HG03432 (cell line): ENCODE measurements around the gene TFAP2D.

ENCODE experiments used
- ATAC-seq: cut with Tn5 transposase; IDR thresholded peaks from one replicate; pipeline ENCODE4 v1.9.1; 2021; ENCODE audit warnings: mild to moderate bottlenecking, moderate library complexity; ENCODE audit not compliant: unreplicated experiment

Gene TFAP2D

DNA sequence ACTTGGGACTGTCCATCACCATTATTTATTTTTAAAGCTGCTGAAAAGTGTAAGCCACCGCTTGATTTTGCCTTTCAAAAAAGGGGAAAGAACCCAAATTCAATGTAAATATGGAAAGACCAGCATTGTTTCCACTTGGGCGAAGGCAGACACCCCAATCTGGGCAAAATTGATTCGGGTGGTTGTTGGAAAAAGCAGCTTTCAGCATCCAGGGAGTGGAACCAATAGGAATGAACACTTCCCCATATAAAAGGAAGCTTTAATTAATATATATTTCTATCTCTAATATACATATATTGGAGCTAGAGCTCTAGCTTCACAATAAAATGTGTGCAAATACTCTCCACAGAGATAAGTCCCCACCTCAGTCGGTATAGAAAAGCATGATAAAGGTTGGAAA lies at the start of gene TFAP2D:
TSS of gene TFAP2D (plus strand) at position 301 of the 400 bp plus-strand sequence. CDS start 530 bp downstream, outside the sequence.
- no peak for ATAC-seq

DNA sequence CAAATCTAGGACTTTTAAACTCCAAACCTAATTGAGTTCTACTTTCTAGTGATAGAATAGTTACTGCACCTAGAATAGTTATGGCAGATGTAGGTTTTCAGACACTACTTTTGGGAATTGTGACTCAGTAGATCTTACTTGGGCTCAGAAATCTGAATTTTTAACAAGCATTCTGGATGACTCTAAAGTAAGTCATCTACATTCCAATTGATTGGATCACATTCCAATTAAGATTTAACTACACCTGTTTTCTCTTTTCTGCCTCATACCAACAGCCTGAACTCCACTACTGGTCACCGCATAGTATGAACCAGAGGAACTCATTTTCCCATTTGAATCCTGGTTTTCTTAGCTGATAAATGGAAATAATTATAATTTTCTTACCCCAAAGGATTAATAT lies 49.5 kb upstream of the TFAP2D start:
- ATAC-seq = no peak

DNA sequence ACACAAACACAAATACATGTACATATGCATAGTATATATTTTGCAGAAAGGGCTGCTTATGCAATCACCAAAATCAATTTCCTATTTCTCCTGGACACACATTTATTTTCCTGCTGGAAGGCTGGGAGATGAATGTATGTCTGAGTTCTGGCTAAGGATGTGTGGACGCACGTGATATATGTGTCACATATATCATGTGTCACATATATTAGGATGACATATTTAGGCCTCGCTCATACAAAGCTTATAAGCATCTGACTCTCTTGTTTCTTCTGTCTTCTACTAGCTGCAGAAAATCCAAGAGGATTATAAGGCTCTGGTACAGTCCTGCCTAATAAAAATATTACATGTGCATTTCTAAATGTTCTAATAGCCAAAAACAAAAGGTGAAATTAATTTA lies 47.2 kb upstream of the TFAP2D start:
- ATAC-seq = no peak

DNA sequence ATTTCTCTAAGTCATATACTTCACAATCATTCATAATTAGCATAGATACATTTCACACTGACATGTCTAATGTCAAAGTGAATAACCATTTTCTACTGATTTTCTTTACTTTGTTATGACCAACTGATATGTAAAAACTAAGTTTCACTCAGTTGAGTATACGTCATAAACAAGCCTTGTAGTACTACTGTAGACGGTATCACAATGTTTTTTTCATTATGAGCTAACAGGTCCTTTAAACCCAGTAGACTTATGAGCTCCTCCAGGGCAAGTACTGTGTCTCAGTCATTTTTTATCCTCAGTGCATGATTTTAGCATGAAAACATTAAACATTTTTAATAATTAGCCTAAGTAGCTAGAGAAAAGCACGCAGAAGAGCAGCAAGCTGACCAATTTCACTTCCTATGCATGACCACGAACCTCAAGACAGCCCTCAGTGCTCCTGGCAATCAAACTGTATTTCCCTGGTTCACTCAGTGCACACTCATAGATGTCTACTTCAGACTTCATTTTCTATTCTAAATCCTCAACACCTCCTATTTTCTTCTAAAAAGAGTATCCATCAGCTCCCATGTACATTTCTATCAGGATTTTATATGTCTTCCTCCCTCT lies 32.0 kb upstream of the TFAP2D start:
- peak; percentile 69 for ATAC-seq

DNA sequence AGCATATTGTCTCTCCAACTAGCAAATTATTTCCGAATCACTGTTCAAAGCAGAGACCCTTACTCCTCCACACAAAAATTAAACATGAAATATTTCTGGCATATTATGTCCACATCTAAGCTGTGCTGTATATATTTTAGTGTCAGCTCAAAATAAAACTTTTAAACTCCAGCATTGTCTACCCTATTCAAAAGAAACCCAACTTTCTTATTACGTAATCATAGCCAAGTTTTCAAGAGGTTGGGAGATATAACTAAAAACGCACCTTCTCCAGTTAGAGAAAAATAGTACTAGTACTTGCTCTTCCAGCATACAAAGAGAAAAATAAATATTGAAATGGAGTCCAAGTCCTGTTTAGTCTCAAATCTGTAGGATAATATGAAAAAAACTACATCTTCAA lies 24.1 kb upstream of the TFAP2D start:
- no peak for ATAC-seq

DNA sequence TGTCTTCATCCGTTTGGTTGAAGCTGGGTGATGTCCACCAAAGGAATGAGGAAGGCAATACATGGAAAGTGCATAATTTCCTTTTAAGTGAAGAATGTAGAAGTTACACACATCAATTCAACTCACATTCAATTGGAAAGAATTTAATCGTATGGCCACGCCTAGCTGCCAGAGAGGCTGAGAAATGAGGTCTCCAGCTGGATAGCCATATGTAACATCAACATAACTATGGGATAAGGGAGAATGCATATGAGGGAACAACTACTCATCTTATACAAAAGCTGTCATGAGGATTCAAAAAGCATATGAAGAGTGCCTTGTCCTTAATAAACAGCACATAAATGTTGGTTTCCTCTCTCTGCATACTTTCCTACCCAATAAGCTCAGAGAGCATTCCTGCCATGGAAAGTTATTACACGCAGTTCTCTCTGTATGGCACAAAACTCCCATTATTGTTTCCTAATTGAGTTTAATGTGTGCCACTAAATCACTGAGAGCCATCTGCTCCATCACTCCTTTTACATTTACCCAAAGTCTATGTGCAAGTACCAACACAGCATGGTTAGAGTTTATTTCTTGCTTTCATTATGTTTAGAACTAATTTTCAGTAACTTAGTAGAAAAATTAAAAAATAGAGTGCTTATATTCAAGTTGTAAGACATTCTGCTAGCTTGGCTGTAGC lies 21.4 kb upstream of the TFAP2D start:
- ATAC-seq = no peak

DNA sequence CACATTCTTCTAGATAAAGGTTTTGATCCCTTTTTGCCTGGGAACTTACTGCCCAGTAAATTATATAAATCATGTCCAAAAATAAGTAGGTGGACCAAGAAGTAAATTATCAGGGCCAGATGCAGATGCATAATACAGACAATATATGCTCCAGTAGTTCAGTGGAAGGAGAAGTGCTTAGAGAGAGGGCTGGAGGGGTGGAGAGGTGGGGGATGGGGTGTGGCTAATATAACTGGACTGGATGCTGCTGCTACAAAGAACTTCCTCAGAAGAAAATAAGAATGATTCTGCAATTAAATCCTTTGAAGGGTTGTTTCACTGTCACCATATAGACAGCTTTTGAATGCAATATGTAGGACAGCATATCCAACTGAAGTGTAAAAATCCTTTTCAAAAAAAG lies 14.8 kb upstream of the TFAP2D start:
- ATAC-seq = no peak

DNA sequence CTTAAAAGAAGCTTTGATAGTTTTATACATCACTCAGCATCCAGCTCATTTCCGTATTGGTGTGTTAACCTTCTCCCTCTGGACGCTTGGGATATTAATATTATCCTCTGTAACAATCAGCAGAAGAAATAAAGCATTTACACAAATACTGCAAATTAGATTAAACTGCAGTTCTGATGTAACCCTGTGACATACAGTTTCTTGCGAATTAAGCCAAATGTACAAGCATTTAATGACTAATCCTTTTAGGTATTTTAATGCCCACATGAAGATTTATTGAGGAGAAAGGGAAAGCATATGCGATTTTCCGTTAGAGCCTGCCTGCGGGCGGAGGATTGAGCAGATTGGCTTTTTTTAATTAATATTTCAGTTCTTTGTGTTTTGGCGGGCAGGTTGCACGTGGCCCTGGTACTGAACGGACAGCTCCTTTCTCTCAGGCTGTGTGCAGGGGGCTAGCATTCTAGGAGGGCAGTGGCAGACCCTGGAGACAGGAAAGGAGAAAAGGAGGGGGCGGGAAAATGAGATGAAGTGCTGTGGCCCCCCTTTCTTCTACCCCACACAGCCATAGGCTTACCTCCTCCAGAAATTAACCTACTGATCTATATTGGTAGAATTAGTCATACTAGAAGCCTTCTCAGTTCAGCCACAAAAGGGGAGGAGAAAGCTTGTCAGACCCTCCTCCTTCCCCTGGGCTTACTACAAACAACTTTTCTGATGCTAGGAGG lies 14.1 kb upstream of the TFAP2D start:
- no peak for ATAC-seq

DNA sequence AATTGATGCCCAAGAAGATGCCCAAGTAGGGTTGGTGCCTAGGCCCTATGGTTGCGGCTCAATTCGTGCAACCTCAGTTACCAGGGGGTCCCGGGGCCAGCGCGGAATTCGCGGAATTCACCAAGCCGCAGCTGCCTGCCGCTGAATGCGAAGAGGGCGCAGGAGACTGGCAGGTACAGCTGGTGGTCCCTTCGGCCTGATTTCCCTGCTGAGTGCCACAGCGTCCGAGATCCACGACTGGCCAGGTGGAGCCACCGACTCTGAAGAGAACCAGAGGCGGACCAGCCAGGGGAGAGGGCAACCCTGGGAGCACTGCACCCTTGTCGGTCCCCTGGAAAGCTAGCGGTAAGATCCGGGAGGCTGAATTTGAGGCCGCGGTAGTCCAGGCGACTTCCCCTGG lies 6.8 kb upstream of the TFAP2D start:
- no peak for ATAC-seq

DNA sequence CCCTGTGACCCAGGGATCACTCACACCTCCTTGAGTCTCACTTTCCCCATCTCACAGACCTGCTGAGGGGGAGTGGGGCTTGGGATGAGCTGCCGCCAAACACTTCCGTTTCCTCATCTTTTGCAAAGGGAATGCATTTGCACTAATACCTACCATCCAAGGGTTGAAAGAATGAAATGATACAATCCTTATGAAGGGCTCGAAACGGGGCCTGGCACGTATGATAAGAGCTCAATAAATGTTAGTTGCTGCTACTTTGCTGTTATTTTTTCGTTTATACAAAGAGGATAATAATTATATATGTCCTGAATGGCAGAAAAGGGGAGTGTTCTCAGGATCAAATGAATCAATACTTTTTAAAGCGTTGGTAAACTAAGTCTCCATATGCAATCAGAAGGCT lies 6.1 kb upstream of the TFAP2D start:
- ATAC-seq = no peak

DNA sequence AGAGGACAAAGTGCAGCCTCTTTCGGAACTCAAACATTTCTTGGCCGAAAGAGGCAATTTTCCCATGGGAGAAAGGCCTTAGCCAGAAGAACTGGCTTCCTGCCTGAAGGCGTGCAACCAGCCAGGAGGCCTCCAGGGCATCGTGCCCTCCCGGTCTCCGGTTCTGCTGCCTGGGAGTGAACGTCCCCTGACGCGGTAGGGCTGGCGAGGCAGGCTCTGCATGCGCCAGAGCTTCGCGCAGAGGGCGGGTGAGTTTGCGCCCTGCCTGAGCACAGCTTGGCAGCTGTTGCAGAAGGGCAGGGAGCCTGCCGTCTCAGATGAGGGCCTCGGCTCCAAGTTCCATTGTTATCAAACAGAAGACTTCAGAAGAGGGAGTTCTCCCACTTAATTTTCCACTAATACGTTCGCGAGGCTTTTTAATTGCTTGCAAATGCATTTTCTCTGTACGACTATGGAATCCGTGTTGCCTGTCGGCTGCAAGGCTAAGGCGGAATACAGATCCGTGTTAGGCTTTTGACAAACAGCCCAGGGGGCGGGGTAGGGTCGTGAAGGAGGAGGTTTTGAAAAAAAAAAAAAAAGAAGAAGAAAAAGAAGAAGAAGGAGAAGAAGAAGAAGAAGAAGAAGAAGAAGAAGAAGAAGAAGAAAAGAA lies 5.5 kb upstream of the TFAP2D start:
- ATAC-seq = no peak

DNA sequence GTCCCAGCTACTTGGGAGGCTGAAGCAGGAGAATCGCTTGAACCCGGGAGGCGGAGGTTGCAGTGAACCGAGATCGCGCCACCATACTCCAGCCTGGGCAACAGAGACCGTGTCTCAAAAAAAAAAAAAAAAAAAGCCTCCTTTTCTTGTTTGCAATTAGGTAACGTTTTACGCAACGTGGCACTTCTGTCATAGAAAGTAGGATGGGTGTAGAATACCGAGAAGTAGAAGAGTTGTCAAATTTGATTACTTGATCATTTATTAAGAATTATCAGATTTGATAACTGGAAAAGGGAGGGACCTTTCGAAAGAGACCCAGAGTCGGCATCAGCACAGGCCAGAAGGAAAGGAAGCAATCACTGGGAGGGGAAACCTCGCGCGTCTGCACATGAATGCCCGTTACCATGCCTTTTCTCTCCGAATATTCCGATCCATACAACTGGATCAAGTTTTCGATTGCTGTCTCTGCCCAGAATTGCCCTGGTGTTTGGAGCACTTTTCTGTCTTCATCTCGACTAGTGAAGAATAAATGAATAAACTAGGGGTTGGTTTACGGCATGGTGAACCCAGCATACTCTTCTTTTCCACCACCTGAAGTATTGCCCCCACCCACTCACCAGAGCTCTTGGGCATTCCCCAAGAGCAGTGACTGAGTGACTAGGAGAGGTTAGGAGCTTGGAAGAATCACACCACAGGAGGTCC lies 4.5 kb upstream of the TFAP2D start:
- ATAC-seq = no peak

DNA sequence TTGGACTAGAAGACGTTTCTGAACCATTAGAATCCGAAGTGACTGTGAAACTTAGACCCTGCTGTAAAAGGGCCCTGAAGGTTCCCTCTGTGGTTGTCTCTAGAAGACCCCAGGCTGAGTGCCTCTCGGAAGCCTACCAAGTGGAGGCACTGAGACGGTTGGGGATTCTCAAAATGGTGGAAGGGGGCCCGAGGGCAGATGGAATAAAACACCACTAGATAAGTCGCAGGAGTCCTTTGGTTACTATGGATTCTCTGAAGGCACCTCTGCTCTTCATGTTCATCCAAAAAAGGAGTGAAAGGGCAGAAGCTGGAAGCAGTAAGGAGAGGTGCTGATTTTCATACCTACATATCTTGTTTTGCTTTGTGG lies 4.0 kb upstream of the TFAP2D start:
- no peak for ATAC-seq

DNA sequence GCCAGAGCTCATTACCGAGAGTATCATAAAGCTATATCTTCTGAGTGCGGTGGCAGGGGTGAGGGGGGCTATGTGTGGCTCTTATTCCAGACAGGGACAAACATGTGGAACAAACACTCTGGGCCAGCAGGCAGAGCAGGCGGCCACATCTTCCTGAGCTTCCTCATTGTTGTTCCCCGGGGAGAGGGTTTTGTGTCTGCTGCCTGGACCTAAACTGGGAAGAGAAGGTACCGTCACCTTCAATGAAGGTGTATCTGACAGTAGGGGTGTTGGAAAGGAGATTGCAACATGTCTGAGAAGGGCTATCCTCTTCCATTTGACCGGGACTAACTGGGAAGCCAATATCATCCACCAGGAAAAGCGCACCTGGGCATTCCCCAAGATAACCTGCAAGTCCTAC lies 1.6 kb upstream of the TFAP2D start:
- no peak for ATAC-seq

DNA sequence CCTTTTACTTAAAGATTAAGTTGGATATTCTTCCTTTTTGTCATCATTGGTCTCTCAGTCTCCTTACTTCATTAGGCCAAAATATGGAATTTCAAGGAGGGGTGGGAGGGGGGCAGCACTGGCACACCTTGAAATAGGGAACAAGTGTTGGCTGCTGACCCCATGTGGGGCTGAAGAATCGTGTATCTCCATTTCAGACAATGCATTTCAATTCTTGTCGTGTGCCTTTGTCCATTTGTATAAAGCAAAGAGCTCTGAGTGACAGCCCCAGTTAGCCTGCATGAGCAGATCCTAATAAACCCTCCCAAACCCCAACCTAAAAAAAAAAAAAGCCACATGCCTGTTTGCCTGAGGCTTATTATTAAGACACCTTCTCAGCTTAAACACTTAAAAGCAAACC lies 1.0 kb upstream of the TFAP2D start:
- ATAC-seq = no peak

DNA sequence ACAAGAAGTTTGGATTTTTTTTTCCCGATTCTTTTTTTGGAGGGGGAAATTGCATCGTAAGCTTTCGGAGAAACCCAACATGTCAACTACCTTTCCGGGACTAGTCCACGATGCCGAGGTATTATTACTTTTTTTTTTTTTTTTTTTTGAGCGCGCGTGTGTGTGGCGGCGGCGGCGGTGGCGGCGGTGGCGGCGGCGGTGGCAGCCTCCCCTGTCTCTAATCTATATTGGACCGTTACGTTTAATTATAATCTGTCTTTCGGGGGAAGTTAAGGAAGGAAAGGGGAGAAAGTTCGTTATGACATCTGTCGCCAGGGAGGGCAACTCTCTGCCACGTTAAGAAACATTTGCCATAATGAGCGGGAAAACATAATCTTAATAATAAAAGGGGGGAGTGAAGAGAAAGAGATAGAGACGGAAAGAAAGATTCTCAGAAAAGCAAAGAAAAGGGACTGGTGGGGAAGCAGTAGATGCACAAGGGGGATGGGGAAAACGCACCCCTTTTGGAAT lies 706 bp downstream of the TFAP2D start:
- no peak for ATAC-seq

DNA sequence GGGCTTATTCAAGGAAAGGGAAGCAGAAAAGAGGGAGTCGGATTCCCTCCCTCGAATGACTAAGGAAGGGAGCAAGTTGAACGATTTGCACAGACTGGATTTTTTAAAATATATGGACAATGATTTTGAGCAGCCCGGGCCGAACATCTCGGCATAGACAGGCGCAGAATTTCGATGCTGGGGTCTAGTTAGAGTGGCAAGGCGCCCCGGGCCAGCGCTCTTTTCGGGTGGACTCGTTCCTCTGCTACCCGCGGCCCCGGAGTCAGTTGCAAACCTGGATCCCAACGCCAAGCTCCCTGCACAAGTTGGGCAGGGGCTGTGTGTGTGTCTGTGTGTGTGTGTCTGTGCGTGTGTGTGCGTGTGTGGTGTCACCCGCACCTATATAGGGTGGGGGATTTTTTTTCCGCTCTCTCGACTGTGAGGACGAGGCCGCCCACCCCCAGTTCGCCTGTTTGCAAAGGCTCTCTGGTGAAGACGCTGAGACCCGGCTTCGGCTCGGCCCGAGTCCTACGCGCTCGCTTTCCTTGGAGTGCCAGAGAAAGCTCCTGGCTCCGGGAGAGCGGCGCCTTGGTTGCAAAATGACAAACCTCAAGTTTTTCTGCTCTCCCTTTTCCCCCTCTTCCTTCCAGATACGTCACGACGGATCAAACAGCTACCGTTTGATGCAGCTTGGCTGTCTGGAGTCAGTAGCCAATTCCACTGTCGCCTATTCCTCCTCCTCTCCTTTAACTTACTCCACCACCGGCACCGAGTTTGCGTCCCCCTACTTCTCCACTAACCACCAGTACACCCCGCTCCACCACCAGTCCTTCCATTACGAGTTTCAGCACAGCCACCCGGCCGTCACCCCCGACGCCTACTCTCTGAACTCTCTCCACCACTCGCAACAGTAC lies 1.4 kb downstream of the TFAP2D start:
- ATAC-seq = no peak

DNA sequence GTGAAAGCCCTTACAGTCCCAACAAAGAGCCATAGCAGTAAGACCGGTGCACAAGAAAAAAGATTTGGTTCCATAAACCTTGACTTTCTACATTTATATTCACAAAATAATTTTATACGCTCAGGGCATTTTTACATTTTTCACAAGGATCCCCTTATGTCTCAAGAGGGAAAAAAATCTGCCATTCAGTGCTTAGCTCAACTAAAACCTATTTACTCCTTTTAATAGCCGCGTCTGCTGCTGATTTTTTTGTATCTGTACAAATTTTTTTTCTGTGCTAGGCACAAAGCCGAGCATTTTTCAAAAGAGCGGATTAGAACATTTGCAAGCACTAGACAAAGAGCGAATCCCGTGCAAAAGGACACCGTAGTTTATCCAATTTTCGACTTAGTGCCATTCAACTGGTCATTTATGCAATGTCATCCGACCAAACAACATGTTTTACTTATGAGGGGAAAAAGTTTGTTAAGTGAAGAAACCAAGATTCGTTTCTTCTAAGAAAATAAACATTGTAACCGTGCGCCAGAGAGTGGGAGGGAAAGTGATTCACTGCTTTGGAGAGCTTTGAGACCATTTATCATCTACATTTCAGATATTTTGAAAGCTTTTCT lies 3.7 kb downstream of the TFAP2D start:
- no peak for ATAC-seq

DNA sequence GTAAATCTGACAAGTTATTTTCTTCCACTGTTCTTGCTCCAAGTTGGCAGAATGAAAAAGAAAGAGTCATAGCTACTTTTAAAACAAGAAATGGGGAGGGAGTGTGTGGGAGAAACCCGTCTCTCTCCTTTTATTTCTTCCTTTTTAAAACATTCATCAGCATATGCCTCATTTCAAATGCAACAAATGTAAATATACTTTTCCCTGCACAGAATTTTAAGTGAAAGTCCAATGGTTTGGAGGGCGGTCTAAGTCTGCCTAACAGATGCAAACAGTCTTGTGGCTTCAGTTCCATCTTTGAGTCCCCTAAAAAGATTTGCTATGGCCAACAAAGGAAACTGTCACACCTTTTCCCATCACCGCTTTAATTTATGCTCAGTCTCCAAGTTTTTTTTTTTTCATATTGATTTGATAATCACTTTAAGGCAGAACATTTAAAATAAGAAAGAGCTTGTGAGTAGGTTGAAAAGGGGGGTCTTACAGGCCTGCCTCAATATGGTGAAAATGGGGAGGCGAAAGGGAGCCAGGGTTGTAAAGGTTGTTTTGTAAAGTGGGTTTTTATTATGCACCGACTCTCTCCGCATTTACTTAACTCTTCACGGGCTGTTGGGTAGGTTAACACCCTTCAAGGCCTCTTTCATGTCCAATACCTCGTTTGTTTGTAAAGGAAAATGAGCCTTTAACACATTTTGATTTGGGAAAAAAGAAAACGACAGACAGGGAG lies 4.6 kb downstream of the TFAP2D start:
- ATAC-seq = no peak
